ENCODE data around the gene AMZ2. TPM values are rescaled to one million over a fixed set of nuclear protein-coding genes. Genes with fewer than 3 reads are reported as not detected.

AMZ2 gene
- total and polyA plus RNA-seq, 2 of the 8 experiments (the other 6 are each of a cell fraction or from before 2014, with no cell fraction given), result 49.5 to 71.0 TPM

- TF ChIP-seq TCF12 (IDR thresholded peaks at IDR 0.05; ENCODE audit: low read depth, low read length), result no peak
- TF ChIP-seq POU5F1 (IDR thresholded peaks at IDR 0.05; ENCODE audit: low read depth, low read length), result no peak
- TF ChIP-seq KDM5A (IDR thresholded peaks at IDR 0.05; ENCODE audit: low read length), result no peak
- TF ChIP-seq RXRA (IDR thresholded peaks at IDR 0.05; ENCODE audit: insufficient read depth, low read depth, low read length), result no peak
These were observed 1.0 kb downstream of the AMZ2 start (continued) for GRCh38 chr17:68248891-68249290.

All from H1 (cell line).